Epidermal melanocyte (primary cell): ENCODE measurements around the gene MYO7B.
A peak's percentile ranks its signal among the peaks of the same experiment; 100 is the strongest.

Experiments used
- DNase-seq: peaks from one replicate; pipeline ENCODE4 v3.0.0; 2011; ENCODE audit warnings: low spot score; ENCODE audit not compliant: insufficient read length

MYO7B gene

DNA sequence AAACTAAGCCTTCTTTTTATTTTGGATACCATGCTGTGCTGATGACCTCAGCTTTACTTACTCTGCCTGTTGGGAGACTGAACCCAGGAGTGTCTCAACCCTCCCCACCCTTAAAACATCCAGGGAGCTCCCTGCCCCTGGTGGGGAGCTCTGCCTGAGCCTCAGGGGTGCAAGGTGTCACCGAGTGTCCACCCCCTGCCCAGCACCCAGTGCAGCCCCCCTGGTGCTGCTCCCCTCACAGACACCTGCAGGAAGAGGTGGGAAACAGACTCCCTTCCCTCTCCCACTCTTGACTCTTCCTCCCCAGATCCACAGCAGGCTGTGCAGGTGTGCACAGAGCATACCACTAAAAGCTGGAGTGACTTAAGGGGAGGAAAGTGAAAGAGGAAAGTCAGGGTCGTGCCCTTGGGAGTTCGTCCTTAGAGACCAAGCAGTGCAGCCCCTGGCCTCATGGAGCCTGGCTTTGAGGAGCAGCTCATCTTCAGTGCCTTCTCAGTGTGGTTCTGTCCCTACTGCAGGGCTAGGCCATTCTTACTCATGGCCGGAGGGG, 51.3 kb downstream of the MYO7B start:
- DNase-seq = no peak

- DNase-seq = no peak
These were observed 52.8 kb downstream of the MYO7B start for GRCh38 chr2:127588241-127588640.

DNA sequence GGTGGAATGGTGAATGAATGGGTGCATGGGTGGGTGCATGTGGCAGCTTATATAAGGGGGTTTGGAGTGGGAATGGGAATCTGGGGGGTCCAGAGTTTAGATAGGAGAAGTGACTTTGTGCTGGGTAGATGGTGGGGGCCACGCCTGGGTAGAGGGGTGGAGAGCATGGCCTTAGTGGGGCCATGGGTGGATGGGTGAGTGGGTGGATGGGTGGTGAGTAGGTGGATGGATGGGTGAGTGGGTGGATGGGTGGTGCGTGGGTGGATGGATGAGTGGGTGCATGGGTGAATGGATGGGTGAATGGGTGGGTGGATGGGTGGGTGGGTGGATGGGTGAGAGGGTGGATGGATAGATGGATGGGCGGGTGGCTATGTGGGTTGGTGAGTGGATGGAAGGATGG, 53.9 kb downstream of the MYO7B start:
- no peak for DNase-seq

- no peak for DNase-seq
These were observed 54.4 kb downstream of the MYO7B start for GRCh38 chr2:127589841-127590240.

- DNase-seq = no peak
These were observed 55.1 kb downstream of the MYO7B start for GRCh38 chr2:127590386-127591190.

- peak; percentile 93 for DNase-seq
These were observed 55.9 kb downstream of the MYO7B start for GRCh38 chr2:127591221-127591923.

GRCh38 chr2:127592761-127593227, 57.3 kb downstream of the MYO7B start:
- no peak for DNase-seq

GRCh38 chr2:127593228-127594115, 58.0 kb downstream of the MYO7B start:
- DNase-seq = no peak

DNA sequence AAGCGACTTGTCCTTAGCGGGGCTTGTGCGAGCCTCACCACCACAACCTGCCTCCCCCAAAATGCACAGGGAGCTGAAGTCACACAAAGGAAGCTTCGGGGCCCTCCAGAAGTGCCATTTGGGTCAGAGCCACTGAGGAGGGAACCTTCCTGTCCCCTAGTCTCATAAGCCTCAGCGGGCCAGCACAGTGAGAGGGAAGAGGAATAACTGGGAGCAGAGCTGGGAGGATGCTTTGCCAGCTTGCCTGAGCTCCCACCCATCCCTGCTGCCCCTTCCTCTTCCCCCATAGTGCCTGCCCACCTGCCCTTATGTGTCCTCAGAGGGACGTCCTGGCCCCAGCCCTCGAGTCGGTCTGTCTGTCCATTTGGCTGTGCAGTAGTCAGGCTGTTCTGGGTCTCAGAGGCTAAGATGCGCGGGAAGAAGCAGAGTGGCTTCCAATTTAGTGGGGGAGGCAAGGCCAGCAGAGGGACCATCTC, 58.7 kb downstream of the MYO7B start:
- DNase-seq = no peak

DNA sequence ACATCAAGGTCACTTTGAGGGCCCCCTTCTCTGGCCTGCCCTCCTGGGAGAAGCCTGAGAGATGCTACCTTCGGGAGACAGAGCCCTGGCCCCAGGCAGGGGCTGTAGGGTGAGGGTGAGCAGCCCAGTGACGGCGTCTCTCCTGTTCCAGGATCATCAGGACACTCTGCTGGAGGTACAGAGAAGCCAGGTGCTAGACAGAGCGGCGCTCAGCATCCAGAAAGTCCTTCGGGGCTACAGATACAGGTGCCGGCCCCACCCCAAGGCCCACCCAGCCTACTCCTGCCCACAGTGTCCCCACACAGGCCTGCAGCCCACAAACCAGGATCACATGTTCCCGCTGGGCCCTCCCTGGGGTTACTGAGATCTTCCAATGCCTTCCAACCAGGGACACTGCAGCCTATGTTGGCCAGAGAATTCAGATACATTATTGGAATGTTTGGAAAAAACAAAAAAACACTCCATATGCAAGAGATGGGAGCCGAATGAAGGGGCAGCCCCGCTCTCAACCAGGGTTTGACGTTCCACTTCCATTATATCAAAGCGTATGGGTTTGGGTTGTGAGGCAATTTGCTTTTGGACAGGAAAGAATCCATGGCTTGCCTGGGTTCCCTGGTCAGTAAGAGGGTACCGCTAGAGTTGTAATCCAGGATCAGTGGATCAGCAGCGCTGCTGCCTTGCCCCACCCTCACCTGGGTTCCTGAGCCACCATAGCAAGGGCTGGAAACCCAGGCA, 61.0 kb downstream of the MYO7B start:
- DNase-seq = no peak

GRCh38 chr2:127597046-127597983, 61.8 kb downstream of the MYO7B start:
- DNase-seq = no peak

DNA sequence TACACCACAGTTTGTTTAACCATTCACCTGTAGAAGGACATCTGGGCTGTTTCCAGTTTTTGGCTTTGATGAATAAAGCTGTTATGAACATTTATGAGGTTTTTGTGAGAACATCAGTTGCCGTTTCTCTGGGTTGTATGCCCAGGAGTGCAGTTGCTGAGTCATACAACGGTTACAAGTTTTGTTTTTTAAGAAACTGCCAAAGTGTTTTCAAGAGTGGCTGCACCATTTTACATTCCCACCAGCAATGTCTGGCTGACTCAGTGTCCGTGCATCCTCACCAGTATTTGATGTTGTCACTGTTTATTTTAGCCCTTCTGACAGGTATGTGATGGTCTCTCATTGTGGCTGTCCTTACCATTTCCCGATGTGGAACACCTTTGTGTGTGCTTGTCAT, 62.5 kb downstream of the MYO7B start:
- DNase-seq = no peak

- DNase-seq = no peak
These were observed 63.2 kb downstream of the MYO7B start for GRCh38 chr2:127598711-127599110.

GRCh38 chr2:127599211-127599610, 63.7 kb downstream of the MYO7B start:
- no peak for DNase-seq

DNA sequence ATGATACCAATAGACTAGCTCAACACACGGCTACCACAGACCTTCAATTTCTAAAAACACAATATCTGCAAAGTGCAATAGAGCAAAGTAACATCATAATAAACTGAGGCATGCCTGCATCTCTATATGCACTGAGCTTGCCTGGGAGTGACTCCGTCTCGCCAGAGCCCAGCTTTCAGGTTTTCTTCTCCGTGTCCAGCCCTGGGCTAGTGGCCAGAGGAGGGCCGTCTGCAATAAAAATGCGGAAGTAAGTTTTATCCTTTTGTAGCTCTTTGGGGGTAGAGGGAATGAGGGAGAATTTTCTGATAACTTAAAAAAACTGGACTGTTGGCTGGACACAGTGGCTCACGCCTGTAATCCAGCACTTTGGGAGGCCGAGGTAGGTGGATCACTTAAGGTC, 69.5 kb downstream of the MYO7B start:
- no peak for DNase-seq

DNA sequence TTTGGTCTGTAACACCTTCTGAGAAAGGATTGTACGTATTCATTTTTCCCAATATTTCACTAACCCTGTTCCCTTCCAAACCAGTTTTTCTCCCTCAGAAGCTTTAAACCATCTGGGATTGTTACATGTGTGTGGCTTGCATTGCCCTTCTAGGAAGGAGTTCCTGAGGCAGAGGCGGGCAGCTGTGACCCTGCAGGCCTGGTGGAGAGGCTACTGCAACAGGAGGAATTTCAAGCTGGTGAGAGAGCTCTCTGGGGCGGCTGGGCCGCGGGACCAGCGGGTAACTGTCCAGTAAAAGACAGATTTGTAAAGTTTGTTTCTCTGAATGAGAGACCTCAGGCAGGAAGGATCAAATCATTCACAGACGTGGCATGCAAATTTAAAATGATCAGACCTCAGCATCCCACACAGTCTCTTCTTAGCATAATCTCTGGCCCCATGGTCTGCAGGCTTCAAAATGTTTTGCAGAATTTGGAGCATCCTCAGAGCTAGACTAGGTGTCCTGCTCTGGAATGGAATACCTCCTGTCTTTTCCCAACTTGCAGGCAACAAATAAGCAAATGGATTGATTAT, 70.3 kb downstream of the MYO7B start:
- no peak for DNase-seq

- DNase-seq = no peak
These were observed 71.3 kb downstream of the MYO7B start for GRCh38 chr2:127606625-127607398.

GRCh38 chr2:127607399-127607908, 72.0 kb downstream of the MYO7B start:
- no peak for DNase-seq
